ENCODE results near the gene LRRC58.

LRRC58 gene

DNA sequence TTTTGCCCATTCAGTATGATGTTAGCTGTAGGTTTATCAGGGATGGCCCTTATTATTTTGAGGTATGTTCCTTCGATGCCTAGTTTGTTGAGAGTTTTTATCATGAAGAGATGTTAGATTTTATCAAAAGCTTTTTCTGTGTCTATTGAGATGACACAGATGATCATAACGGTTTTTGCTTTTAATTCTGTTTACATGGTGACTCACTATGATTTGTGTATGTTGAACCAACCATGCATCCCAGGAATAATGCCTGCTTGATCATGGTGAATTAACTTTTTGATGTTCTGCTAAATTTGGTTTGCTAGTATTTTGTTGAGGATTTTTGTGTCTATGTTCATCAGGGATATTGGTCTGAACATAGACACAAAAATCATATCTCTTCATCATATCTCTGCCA lies 72.4 kb downstream of the LRRC58 start:
- DNase-seq (ENCODE audit: low spot score), result no peak

GRCh38 chr3:120275618-120276017 lies 73.5 kb downstream of the LRRC58 start:
- DNase-seq (ENCODE audit: low spot score), result no peak

DNA sequence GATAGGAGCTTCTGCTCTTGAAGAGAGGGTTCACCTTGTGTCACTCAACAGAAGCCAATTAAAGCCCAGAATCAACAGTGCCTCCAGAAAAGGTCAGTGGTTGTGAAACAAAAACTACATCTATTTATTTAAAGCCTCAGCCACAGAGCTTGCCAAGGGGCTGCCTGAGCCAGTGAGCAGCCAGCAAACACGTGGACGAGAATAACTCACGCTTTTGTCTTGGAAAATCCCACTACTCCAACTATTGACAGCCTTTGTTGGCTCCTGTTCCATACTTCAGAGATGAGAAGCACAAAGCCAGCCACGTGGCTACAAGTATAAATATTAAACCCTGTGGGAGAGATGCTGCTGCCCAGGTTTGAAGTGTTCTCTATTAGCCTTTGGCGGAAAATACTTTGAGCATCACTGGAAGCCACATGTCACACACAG lies 74.4 kb downstream of the LRRC58 start:
- DNase-seq (ENCODE audit: low spot score), result no peak
